GM12864 (cell line): ENCODE results near the gene ECT2.

ENCODE experiments used
- DNase-seq: peaks from one replicate; pipeline ENCODE4 v3.0.0-alpha.2; 2011; ENCODE audit warnings: low read depth
- H3K4me3 ChIP-seq: 2 replicates; pipeline ENCODE4 v1.5.1; 2011; ENCODE audit warnings: mild to moderate bottlenecking, low read depth, low read length, control low read depth
- TF ChIP-seq, protein P1 (sequence below): IDR thresholded peaks from 2 replicates; pipeline ENCODE4 v1.5.1; 2011; ENCODE audit warnings: low read depth, mild to moderate bottlenecking, moderate library complexity, low read length, control low read depth, inconsistent platforms; ENCODE audit errors: missing control alignments

Gene ECT2

DNA sequence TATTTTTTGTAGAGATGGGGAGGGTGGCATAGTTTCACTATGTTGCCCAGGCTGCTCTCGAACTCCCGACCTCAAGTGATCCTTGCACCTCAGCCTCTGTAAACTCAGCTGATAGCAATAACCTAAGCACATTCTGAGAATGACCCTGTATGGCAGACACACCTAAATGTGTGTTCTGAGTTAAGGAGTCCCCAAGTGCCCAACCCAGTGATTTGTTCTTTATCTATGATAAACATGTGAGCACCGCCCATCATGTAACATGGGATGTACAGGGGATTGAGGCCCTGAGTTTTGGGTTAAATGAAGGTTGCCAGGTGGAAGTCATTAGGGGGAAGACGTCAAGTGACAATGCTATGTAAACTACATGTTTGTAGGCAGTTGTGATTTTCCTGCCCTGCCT lies 45.4 kb upstream of the ECT2 start:
- DNase-seq: no peak
- H3K4me3 ChIP-seq: no peak overlapping the region
- TF ChIP-seq, protein P1, sequence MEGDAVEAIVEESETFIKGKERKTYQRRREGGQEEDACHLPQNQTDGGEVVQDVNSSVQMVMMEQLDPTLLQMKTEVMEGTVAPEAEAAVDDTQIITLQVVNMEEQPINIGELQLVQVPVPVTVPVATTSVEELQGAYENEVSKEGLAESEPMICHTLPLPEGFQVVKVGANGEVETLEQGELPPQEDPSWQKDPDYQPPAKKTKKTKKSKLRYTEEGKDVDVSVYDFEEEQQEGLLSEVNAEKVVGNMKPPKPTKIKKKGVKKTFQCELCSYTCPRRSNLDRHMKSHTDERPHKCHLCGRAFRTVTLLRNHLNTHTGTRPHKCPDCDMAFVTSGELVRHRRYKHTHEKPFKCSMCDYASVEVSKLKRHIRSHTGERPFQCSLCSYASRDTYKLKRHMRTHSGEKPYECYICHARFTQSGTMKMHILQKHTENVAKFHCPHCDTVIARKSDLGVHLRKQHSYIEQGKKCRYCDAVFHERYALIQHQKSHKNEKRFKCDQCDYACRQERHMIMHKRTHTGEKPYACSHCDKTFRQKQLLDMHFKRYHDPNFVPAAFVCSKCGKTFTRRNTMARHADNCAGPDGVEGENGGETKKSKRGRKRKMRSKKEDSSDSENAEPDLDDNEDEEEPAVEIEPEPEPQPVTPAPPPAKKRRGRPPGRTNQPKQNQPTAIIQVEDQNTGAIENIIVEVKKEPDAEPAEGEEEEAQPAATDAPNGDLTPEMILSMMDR: no peak

- TF ChIP-seq, protein P1: no peak
- no peak overlapping the region for H3K4me3 ChIP-seq
- DNase-seq: no peak
These were observed 43.5 kb upstream of the ECT2 start for GRCh38 chr3:172707030-172707429.

- no peak overlapping the region for H3K4me3 ChIP-seq
- TF ChIP-seq, protein P1: no peak
- DNase-seq: no peak
These were observed 42.6 kb upstream of the ECT2 start for GRCh38 chr3:172707967-172708366.

GRCh38 chr3:172708921-172709773 lies 41.4 kb upstream of the ECT2 start:
- TF ChIP-seq, protein P1: no peak
- no peak overlapping the region for H3K4me3 ChIP-seq
- no peak for DNase-seq

DNA sequence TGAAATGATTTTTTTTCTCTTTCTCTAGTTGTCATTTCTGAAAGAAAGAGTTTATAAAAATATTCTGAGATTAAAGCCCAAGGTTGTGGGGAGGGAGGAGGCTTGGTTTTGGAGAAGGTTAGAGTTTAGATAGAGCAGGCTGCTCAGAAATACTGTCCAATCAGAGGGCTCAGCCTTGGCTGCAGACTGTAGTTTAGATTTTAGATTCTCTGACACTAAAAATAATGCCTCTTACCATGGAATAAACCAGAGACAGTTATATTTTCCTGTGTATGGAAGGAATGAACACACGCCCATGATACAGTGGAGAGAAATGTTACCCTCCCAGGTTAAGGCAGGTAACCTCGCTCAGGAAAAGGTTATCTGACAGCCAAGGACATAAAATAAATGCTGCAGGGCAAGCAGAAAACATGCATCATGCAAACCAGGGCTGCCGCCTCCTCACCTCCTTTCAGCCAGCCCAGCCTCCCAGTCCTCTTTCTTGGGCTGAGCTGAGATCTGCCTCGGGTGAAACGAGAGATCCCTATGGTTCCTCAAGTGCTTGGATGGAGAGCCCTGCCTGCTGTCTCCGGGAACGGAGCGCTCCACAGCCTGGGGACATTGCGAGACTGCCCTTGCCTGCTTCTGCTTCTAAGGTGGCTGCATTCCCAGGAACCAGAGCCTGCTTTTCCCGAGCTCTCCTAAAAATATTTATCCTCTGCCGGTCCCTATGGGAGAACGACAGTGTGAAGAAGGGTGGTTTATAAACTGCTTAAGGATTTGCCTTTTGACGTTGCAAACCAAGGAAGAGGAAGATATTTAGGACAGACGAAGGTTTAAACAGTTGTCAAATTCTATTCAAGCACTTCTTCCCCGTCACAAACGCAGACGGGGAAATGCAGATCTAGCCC lies 40.5 kb upstream of the ECT2 start:
- TF ChIP-seq, protein P1: no peak
- H3K4me3 ChIP-seq: peak overlapping the region; percentile 80
- no peak for DNase-seq

- peak; percentile 90 for DNase-seq
- peak within 1 kb of the TSS; percentile 80 for H3K4me3 ChIP-seq
- TF ChIP-seq, protein P1: peak; percentile 87
These were observed 39.7 kb upstream of the ECT2 start, which contains the start of gene NCEH1 for GRCh38 chr3:172710664-172711453. Gene NCEH1, minus strand, starts transcription at chr3:172711067. Its CDS starts 83 bp downstream, at chr3:172710984.
